Smooth muscle cell (in vitro differentiated cells): ENCODE measurements around the gene CACTIN. TPM values are rescaled to one million over a fixed set of nuclear protein-coding genes. Genes with fewer than 3 reads are reported as not detected.
"Not testable (repeated sequence)": the region's sequence is repeated elsewhere in the genome, so short reads cannot be mapped to it uniquely, and the experiment has no call there.

Experiments used
- DNase-seq: peaks from one replicate; lab custom pipeline; 2025; ENCODE audit not compliant: unreplicated experiment; lab: John Stamatoyannopoulos, UW
- H2AFZ ChIP-seq: fragments of 200-600 bp; sonication (generic); 2 replicates; pipeline ENCODE4 v1.6.0; 2016; ENCODE audit warnings: antibody characterized with exemption, low read depth, mild to moderate bottlenecking
- H3F3A ChIP-seq: fragments of 200-600 bp; sonication (generic); 2 replicates; pipeline ENCODE4 v1.6.0; 2017; ENCODE audit warnings: antibody characterized with exemption, low read depth
- H3K27ac ChIP-seq: fragments of 200-600 bp; sonication (generic); 2 replicates; pipeline ENCODE4 v1.5.1; 2016; ENCODE audit warnings: low read depth, mild to moderate bottlenecking
- H3K27me3 ChIP-seq: fragments of 200-600 bp; sonication (generic); 2 replicates; pipeline ENCODE4 v1.6.1; 2016; ENCODE audit warnings: low read depth, mild to moderate bottlenecking
- H3K36me3 ChIP-seq: fragments of 200-600 bp; sonication (generic); 2 replicates; pipeline ENCODE4 v1.5.1; 2016; ENCODE audit warnings: low read depth
- H3K4me1 ChIP-seq: fragments of 200-600 bp; sonication (generic); 2 replicates; pipeline ENCODE4 v1.5.1; 2016; ENCODE audit warnings: low read depth
- H3K4me2 ChIP-seq: fragments of 200-600 bp; sonication (generic); 2 replicates; pipeline ENCODE4 v1.6.0; 2016; ENCODE audit warnings: mild to moderate bottlenecking
- H3K4me3 ChIP-seq: fragments of 200-600 bp; sonication (generic); 2 replicates; pipeline ENCODE4 v1.5.1; 2016; ENCODE audit warnings: mild to moderate bottlenecking
- H3K79me2 ChIP-seq: fragments of 200-600 bp; sonication (generic); 2 replicates; pipeline ENCODE4 v1.6.0; 2016; ENCODE audit warnings: low read depth, mild to moderate bottlenecking
- H3K9ac ChIP-seq: fragments of 200-600 bp; sonication (generic); 2 replicates; pipeline ENCODE4 v1.6.0; 2016; ENCODE audit warnings: low read depth
- H3K9me3 ChIP-seq: fragments of 200-600 bp; sonication (generic); replicated peaks from 2 replicates; pipeline ENCODE4 v1.5.1; 2016; ENCODE audit warnings: low read depth
- H4K20me1 ChIP-seq: fragments of 200-600 bp; sonication (generic); 2 replicates; pipeline ENCODE4 v1.6.0; 2016; ENCODE audit warnings: low read depth
- CTCF ChIP-seq: fragments of 200-600 bp; sonication (generic); IDR thresholded peaks from 2 replicates; pipeline ENCODE4 v1.5.1; 2017; ENCODE audit warnings: borderline replicate concordance, mild to moderate bottlenecking, antibody characterized with exemption; ENCODE audit not compliant: insufficient read depth, poor library complexity, severe bottlenecking
- WGBS: methylation state at CpG from one replicate; pipeline ENCODE4 v1.1.7; 2016; ENCODE audit warnings: low lambda C conversion rate; 5-methylcytosine and 5-hydroxymethylcytosine counted together
- polyA plus RNA-seq: library from polyadenylated mRNA; unstranded; fragments of >200 nt; fragmentation: Nextera tagmentation; extraction: Ambion mirVana; gene quantifications from 2 replicates; pipeline ENCODE4 v1.2.1, GENCODE V29; 2016
- total RNA-seq: library from RNA; depleted of rRNA; stranded (reverse); fragments of >200 nt; gene quantifications from 2 replicates; pipeline ENCODE4 v1.2.3, GENCODE V29; 2014

The CACTIN gene
- total and polyA plus RNA-seq, 2 experiments from 2014 or later, result 16.7 to 22.5 TPM

DNA sequence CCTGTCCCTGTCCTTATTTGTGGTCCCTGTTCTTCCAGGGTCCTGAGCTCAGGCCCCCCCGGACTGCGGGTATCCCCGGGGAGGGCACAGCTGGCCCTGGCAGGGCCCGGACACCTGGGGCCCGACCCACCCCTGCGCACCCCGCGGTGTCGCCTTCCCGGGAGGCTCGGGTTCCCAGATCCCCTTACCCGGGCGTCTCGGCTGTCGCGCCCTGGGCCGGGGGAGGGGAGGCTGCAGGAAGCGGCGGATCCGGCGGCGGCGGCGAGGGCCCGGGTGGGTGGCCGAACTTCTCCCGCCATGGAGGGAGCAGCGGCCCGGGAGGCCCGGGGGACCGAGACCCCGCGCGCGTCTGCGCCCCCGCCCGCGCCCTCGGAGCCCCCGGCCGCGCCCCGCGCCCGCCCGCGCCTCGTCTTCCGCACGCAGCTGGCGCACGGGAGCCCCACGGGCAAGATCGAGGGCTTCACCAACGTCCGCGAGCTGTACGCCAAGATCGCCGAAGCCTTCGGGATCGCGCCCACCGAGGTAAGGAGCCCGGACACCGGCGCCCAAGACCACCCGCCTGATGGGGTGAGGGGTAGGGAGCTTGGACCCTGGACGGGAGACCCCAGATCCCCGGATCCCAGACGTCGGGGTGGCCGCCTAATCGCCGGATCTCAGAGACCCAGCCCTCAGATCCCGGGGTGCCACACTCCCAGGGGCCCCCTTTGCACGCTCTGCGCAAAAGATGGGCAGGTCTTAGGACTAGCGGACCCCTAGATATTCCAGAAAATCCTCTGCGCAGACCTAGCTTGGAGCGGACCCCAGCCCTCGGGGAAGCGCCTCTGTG lies 41.1 kb downstream of the CACTIN start, which contains the start of gene GIPC3:
TSS of gene GIPC3 (plus strand) at position 178 of the 826 bp plus-strand sequence. CDS start at position 298, 120 bp downstream.
- Histone ChIP-seq H4K20me1 (no peaks in the 10 kb centered on the region), H3K27ac (no peak within 1 kb of the TSS), H3K9me3 (no peaks in the 10 kb centered on the region), H3K9ac (no peak within 1 kb of the TSS), H3K4me2 (peak within 1 kb of the TSS; percentile 79), H3K4me1 (peaks cover 4% of the 10 kb centered on the region), H2AFZ (peak within 1 kb of the TSS; percentile 62), H3K27me3 (peaks cover 18% of the 10 kb centered on the region), H3K36me3 (no peaks in the 10 kb centered on the region), H3K79me2 (no peaks in the 10 kb centered on the region), H3K4me3 (peak within 1 kb of the TSS; percentile 29), H3F3A (peaks cover 4% of the 10 kb centered on the region)
- WGBS, result 20% methylated on average over 38 of the region's 84 CpGs
- no peak for TF ChIP-seq CTCF
- no peak for DNase-seq

GRCh38 chr19:3584036-3584802 lies 42.4 kb downstream of the CACTIN start:
- not testable (repeated sequence) for H4K20me1 ChIP-seq, H3K4me1 ChIP-seq, H3K4me3 ChIP-seq, H3K9me3 ChIP-seq, H3K27ac ChIP-seq, H3K36me3 ChIP-seq, H3K79me2 ChIP-seq, DNase-seq, H3K9ac ChIP-seq, H2AFZ ChIP-seq, H3K4me2 ChIP-seq
- peaks cover 14% of the 10 kb centered on the region for H3F3A ChIP-seq
- 92% methylated on average over 15 of the region's 15 CpGs for WGBS
- peaks cover 18% of the 10 kb centered on the region for H3K27me3 ChIP-seq

DNA sequence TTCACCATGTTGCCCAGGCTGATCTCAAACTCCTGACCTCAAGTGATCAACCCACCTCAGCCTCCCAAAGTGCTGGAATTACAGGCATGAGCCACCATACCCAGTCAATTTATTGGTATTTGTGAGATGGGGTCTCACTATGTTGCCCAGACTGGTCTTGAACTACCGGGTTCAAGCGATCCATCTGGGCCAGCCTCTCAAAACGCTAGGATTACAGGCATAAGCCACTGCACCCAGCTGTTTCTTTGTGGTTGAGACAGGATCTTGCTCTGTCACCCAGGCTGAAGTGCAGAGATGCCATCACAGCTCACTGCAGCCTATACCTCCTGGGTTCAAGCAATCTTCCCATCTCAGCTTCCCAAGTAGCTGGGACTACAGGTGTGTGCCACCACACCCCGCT lies 44.8 kb downstream of the CACTIN start:
- not testable (repeated sequence) for H3K4me2 ChIP-seq, H3K27ac ChIP-seq, H3K4me3 ChIP-seq, H2AFZ ChIP-seq, H3K4me1 ChIP-seq, DNase-seq, H3K9me3 ChIP-seq, H3K9ac ChIP-seq, H3K79me2 ChIP-seq, H3K36me3 ChIP-seq
- peaks cover 18% of the 10 kb centered on the region for H3K27me3 ChIP-seq
- 87% methylated on average over 4 of the region's 4 CpGs for WGBS
- peaks cover 16% of the 10 kb centered on the region for H4K20me1 ChIP-seq
- peaks cover 25% of the 10 kb centered on the region for H3F3A ChIP-seq

DNA sequence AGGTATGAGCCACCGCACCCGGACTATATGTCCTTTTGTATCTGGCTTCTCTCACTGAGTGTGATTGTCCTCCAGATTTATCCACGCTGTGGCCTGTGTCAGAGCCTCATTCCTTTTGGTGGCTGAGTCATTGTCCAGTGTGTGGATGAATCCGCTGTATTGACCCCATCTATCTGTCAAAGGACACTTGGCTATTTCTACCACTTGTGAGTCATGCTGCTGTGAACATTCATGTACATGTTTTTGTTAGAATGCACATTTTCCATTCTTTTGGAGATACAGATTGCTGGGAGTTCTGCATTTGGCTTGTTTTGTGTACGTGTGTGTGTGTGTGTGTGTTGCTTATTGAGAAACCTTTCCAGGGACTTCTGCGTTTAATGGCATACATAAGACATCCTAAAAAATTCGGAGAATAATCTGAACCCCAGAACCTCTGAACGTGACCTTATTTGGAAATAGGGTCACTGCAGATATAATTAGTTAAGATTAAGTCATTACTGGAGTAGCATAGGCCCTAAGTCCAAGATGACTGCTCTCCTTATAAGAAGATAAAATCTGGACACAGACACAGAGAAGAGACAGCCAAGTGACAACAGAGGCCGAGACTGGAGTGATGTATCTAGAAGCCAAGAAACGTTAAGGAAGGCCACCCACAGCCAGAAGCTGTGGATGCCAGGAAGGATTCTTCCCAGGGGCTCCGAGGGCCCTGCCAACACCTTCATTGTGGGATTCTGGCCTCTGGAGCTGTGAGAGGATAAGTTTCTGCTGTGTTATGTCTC lies 46.2 kb downstream of the CACTIN start:
- no peak for TF ChIP-seq CTCF
- Histone ChIP-seq H3K27me3 (peaks cover 9% of the 10 kb centered on the region), H2AFZ (no peak overlapping the region), H3K79me2 (no peaks in the 10 kb centered on the region), H3K9me3 (no peaks in the 10 kb centered on the region), H3K4me2 (peak overlapping the region; percentile 62), H3F3A (peaks cover 32% of the 10 kb centered on the region), H3K36me3 (no peaks in the 10 kb centered on the region), H3K27ac (peak overlapping the region; percentile 84), H3K4me1 (peaks cover 10% of the 10 kb centered on the region), H3K9ac (no peak overlapping the region), H4K20me1 (peaks cover 28% of the 10 kb centered on the region), H3K4me3 (no peak overlapping the region)
- no peak for DNase-seq
- 23% methylated on average over 11 of the region's 11 CpGs for WGBS
